SU-DHL-6 (cell line): ENCODE measurements around the gene GAN.

Experiments
- H2AFZ ChIP-seq: fragments of 200-600 bp; sonication (generic); 2 replicates; pipeline ENCODE4 v1.6.1; 2014; ENCODE audit warnings: low read depth, mild to moderate bottlenecking, moderate library complexity, mixed read lengths, antibody characterized with exemption, low read length; ENCODE audit not compliant: severe bottlenecking
- H3F3A ChIP-seq: fragments of 200-600 bp; shearing (Covaris generic); 2 replicates; pipeline ENCODE4 v1.6.0; 2016; ENCODE audit warnings: antibody characterized with exemption, mild to moderate bottlenecking; ENCODE audit not compliant: insufficient read depth
- H3K27ac ChIP-seq: fragments of 200-600 bp; sonication (generic); 2 replicates; pipeline ENCODE4 v1.5.1; 2016; ENCODE audit warnings: low read depth, mild to moderate bottlenecking, low read length, moderate library complexity, mixed read lengths
- H3K27me3 ChIP-seq: fragments of 200-600 bp; sonication (generic), shearing (Covaris generic); 2 replicates; pipeline ENCODE4 v1.6.0; 2014; ENCODE audit warnings: mild to moderate bottlenecking, low read length
- H3K36me3 ChIP-seq: fragments of 200-600 bp; sonication (generic); 2 replicates; pipeline ENCODE4 v1.6.1; 2014; ENCODE audit warnings: mild to moderate bottlenecking, low read length, mixed read lengths
- H3K4me2 ChIP-seq: fragments of 300-600, 200-600 bp; shearing (Covaris generic), sonication (generic); 2 replicates; pipeline ENCODE4 v1.6.0; 2014; ENCODE audit warnings: low read length, low read depth, mild to moderate bottlenecking; ENCODE audit not compliant: poor library complexity, severe bottlenecking
- H3K4me3 ChIP-seq: fragments of 200-600 bp; sonication (generic); 2 replicates; pipeline ENCODE4 v1.5.1; 2014; ENCODE audit warnings: antibody characterized with exemption, low read length, mild to moderate bottlenecking, mixed read lengths; ENCODE audit not compliant: insufficient read depth, poor library complexity, severe bottlenecking
- H3K79me2 ChIP-seq: fragments of 200-600 bp; sonication (generic); 2 replicates; pipeline ENCODE4 v1.6.1; 2014; ENCODE audit warnings: mild to moderate bottlenecking, low read length, moderate library complexity; ENCODE audit not compliant: insufficient read depth
- H3K9ac ChIP-seq: fragments of 200-600 bp; sonication (generic); 2 replicates; pipeline ENCODE4 v1.7.0; 2014; ENCODE audit warnings: mild to moderate bottlenecking, low read length
- H3K9me2 ChIP-seq: fragments of 200-600 bp; sonication (generic); replicated peaks from 2 replicates; pipeline ENCODE4 v1.6.1; 2014; ENCODE audit warnings: low read length; ENCODE audit not compliant: insufficient read depth
- H3K9me3 ChIP-seq: fragments of 200-600 bp; sonication (generic); 2 replicates; pipeline ENCODE4 v1.6.1; 2014; ENCODE audit warnings: low read length, mixed read lengths; ENCODE audit not compliant: insufficient read depth
- H4K20me1 ChIP-seq: fragments of 200-600 bp; sonication (generic); 2 replicates; pipeline ENCODE4 v1.6.1; 2014; ENCODE audit warnings: low read depth, mild to moderate bottlenecking, antibody characterized with exemption, low read length, moderate library complexity, mixed read lengths
- CTCF ChIP-seq: fragments of 200-600 bp; sonication (generic); IDR thresholded peaks from one replicate; pipeline ENCODE4 v1.5.1; 2017; ENCODE audit warnings: antibody characterized with exemption, mild to moderate bottlenecking, low read length, moderate library complexity; ENCODE audit not compliant: insufficient read depth, poor library complexity, severe bottlenecking
- EZH2phosphoT487 ChIP-seq: fragments of 200-600 bp; sonication (generic), shearing (Covaris generic); conservative IDR thresholded peaks from 2 replicates; pipeline ENCODE4 v1.6.1; 2018; ENCODE audit warnings: mild to moderate bottlenecking, antibody characterized with exemption, low read length, moderate library complexity, mixed read lengths

The GAN gene

GRCh38 chr16:81277541-81278080, 37.2 kb upstream of the GAN start:
- Histone ChIP-seq H3K4me2 (no peak overlapping the region), H3K4me3 (no peak overlapping the region), H3K36me3 (no peaks in the 10 kb centered on the region), H3K79me2 (no peaks in the 10 kb centered on the region), H3K27me3 (no peaks in the 10 kb centered on the region), H4K20me1 (no peaks in the 10 kb centered on the region), H3K9me2 (no peaks in the 10 kb centered on the region), H3K9ac (no peak overlapping the region), H3K9me3 (no peaks in the 10 kb centered on the region), H3F3A (no peaks in the 10 kb centered on the region), H3K27ac (no peak overlapping the region), H2AFZ (no peak overlapping the region)
- TF ChIP-seq EZH2phosphoT487 (no peak), CTCF (no peak)

GRCh38 chr16:81278526-81278925, 36.2 kb upstream of the GAN start:
- H3K4me3 ChIP-seq: no peak overlapping the region
- no peak overlapping the region for H3K9ac ChIP-seq
- no peak overlapping the region for H3K27ac ChIP-seq
- H3K27me3 ChIP-seq: no peaks in the 10 kb centered on the region
- no peaks in the 10 kb centered on the region for H3F3A ChIP-seq
- H3K9me3 ChIP-seq: no peaks in the 10 kb centered on the region
- TF ChIP-seq CTCF (no peak), EZH2phosphoT487 (no peak)
- H3K4me2 ChIP-seq: no peak overlapping the region
- no peaks in the 10 kb centered on the region for H3K36me3 ChIP-seq
- H2AFZ ChIP-seq: no peak overlapping the region
- no peaks in the 10 kb centered on the region for H4K20me1 ChIP-seq
- H3K79me2 ChIP-seq: no peaks in the 10 kb centered on the region
- H3K9me2 ChIP-seq: no peaks in the 10 kb centered on the region

- no peak overlapping the region for H2AFZ ChIP-seq
- H3K9me3 ChIP-seq: no peaks in the 10 kb centered on the region
- no peaks in the 10 kb centered on the region for H3K36me3 ChIP-seq
- H3K27ac ChIP-seq: no peak overlapping the region
- H3K9ac ChIP-seq: no peak overlapping the region
- H3F3A ChIP-seq: no peaks in the 10 kb centered on the region
- H4K20me1 ChIP-seq: no peaks in the 10 kb centered on the region
- no peaks in the 10 kb centered on the region for H3K79me2 ChIP-seq
- H3K27me3 ChIP-seq: no peaks in the 10 kb centered on the region
- H3K9me2 ChIP-seq: no peaks in the 10 kb centered on the region
- H3K4me2 ChIP-seq: no peak overlapping the region
- TF ChIP-seq EZH2phosphoT487 (no peak), CTCF (no peak)
- H3K4me3 ChIP-seq: no peak overlapping the region
These were observed 35.4 kb upstream of the GAN start for GRCh38 chr16:81279392-81279791.
